Naive thymus-derived CD8-positive, alpha-beta T cell (primary cell): ENCODE data around the gene CHST15. TPM values are rescaled to one million over a fixed set of nuclear protein-coding genes. Genes with fewer than 3 reads are reported as not detected.
"Not testable (repeated sequence)": the region's sequence is repeated elsewhere in the genome, so short reads cannot be mapped to it uniquely, and the experiment has no call there.

ENCODE experiments used
- ATAC-seq, 2 donors: fragments of 150-1000 bp; cut with Tn5 transposase in 1 of 2; sonication (Bioruptor Pico), chemical (Tn5 transposase) in 1 of 2; 1 replicate in 1 of 2; 2 replicates in 1 of 2; pipeline ENCODE4 v1.10.0; 2021; ENCODE audit warnings: mild to moderate bottlenecking in 2 of 2, moderate library complexity in 2 of 2
- POLR2A ChIA-PET: fragments of 350-600 bp; sonication (Branson Sonifier 250); formaldehyde crosslinking; loops from one replicate; lab custom pipeline; 2021; ENCODE audit warnings: antibody characterized with exemption; lab: Charles Lee
- DNase-seq, 10 donors: peaks; one replicate each; pipeline versions ENCODE4 v3.0.0 to v3.0.0-alpha.2; 2020 to 2022
- H3K27ac Mint-ChIP-seq, 10 donors: one replicate each; pipeline ENCODE4 v1.8.0; 2020 to 2022; ENCODE audit warnings: mild to moderate bottlenecking in 10 of 10, mixed read lengths in 10 of 10, moderate library complexity in 4 of 10, inconsistent platforms in 1 of 10
- H3K27me3 Mint-ChIP-seq, 5 donors: one replicate each; pipeline ENCODE4 v1.8.0; 2021 to 2022; ENCODE audit warnings: mixed read lengths in 5 of 5
- H3K36me3 Mint-ChIP-seq, 3 donors: one replicate each; pipeline ENCODE4 v1.8.0; 2020 to 2022; ENCODE audit warnings: mixed read lengths in 3 of 3, mild to moderate bottlenecking in 2 of 3, inconsistent platforms in 1 of 3
- H3K4me1 Mint-ChIP-seq, 4 donors: one replicate each; pipeline ENCODE4 v1.8.0; 2021 to 2022; ENCODE audit warnings: mixed read lengths in 4 of 4
- H3K4me3 Mint-ChIP-seq, 10 donors: one replicate each; pipeline ENCODE4 v1.8.0; 2020 to 2022; ENCODE audit warnings: mild to moderate bottlenecking in 10 of 10, mixed read lengths in 10 of 10, moderate library complexity in 6 of 10, inconsistent platforms in 1 of 10
- H3K9me3 Mint-ChIP-seq, 9 donors: one replicate each; pipeline ENCODE4 v1.8.0; 2020 to 2022; ENCODE audit warnings: mixed read lengths in 9 of 9, mild to moderate bottlenecking in 3 of 9, inconsistent platforms in 1 of 9, moderate library complexity in 1 of 9
- polyA plus RNA-seq, 3 donors: library from polyadenylated mRNA; unstranded; fragments of 300-500 nt; fragmentation: Illumina TruSeq; gene quantifications; one replicate each; pipeline ENCODE4 v1.2.3, GENCODE V29; 2021
- total RNA-seq, 8 experiments: library from RNA in 2 of 8; stranded (reverse) in 2 of 8; gene quantifications; one replicate each; pipeline ENCODE4 v1.2.3 and lab custom pipeline; 2021 to 2026

The CHST15 gene
- total and polyA plus RNA-seq, 5 experiments from 2014 or later, result 0.05 to 2.4 (median 1.1) TPM; not detected in 1

DNA sequence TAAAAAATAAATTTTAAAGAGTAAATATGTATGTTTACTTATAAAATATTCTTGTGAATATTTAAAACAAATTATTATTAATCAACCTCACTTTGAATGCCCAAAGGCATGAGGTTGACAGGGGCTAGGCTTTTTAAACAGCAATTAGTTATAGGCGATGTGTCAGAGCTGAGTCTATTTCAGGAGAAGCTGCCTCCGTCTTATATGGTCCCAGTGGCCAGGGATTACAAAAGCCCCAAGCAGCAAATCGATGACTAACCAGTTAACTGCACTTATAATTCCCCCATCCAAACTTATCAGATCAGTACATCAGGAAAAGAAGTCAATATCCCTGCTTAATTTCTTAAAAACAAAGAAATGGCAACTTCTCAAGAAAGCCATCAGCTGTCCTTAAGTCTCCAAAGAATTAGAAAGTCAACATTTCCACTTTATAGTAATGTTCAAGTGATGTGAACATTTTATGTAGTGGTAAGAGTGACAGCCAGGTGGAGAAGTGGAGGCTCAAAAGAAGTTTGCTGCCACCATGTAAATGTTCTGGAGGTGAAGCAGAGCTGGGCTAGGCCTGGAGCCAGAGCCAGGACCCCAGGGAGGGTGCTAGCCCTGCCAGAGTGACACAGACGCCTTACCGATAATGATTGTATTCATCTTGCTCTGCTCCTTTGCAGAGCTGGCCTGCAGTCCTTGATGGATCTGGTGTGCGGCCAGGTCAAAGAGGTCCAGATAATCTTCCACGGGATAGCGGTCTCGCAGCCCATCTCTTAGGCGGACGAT is 51.5 kb downstream of the CHST15 start:
- ATAC-seq, result no peak
- POLR2A ChIA-PET, result no interaction called here
- H3K4me3 Mint-ChIP-seq, result no peak overlapping the region
- no peak overlapping the region for H3K27ac Mint-ChIP-seq
- H3K27me3 Mint-ChIP-seq, result peaks cover 0 to 13% (median 3%) of the 10 kb centered on the region in 5 donors
- H3K9me3 Mint-ChIP-seq, result peaks cover 0 to 26% (median 7%) of the 10 kb centered on the region in 9 donors
- DNase-seq, result peak in 1 of 10 donors; percentile 14
- H3K36me3 Mint-ChIP-seq, result no peaks in the 10 kb centered on the region
- peaks cover 0 to 34% (median 9%) of the 10 kb centered on the region in 4 donors for H3K4me1 Mint-ChIP-seq

GRCh38 chr10:124040451-124041188 is 52.8 kb downstream of the CHST15 start:
- Mint-ChIP-seq H3K9me3 (peaks cover 0 to 13% (median under 1%) of the 10 kb centered on the region in 9 donors), H3K27ac (no peak overlapping the region), H3K36me3 (no peaks in the 10 kb centered on the region), H3K4me3 (no peak overlapping the region), H3K27me3 (peaks cover 0 to 16% (median 4%) of the 10 kb centered on the region in 5 donors), H3K4me1 (peaks cover 6 to 36% (median 17%) of the 10 kb centered on the region in 4 donors)
- ATAC-seq (no peak), DNase-seq (no peak)
- POLR2A ChIA-PET, result no interaction called here

GRCh38 chr10:124039483-124040013 is 53.9 kb downstream of the CHST15 start:
- POLR2A ChIA-PET, result no interaction called here
- Mint-ChIP-seq H3K27ac (no peak overlapping the region), H3K27me3 (peaks cover 0 to 16% (median 4%) of the 10 kb centered on the region in 5 donors), H3K4me1 (peaks cover 9 to 37% (median 21%) of the 10 kb centered on the region in 4 donors), H3K4me3 (no peak overlapping the region), H3K9me3 (peaks cover 0 to 5% (median 0%) of the 10 kb centered on the region in 9 donors), H3K36me3 (no peaks in the 10 kb centered on the region)
- ATAC-seq, result no peak
- peak in 1 of 10 donors; percentile 16 for DNase-seq

- ATAC-seq (no peak), DNase-seq (peak in 1 of 10 donors; percentile 8)
- Mint-ChIP-seq H3K4me3 (no peak overlapping the region), H3K9me3 (no peaks in the 10 kb centered on the region), H3K36me3 (no peaks in the 10 kb centered on the region), H3K27ac (no peak overlapping the region), H3K27me3 (peaks cover 0 to 16% (median 4%) of the 10 kb centered on the region in 5 donors), H3K4me1 (peaks cover 9 to 33% (median 18%) of the 10 kb centered on the region in 4 donors)
- POLR2A ChIA-PET, result no interaction called here
Measured at GRCh38 chr10:124037784-124038183, 55.6 kb downstream of the CHST15 start.

GRCh38 chr10:124037286-124037685 is 56.1 kb downstream of the CHST15 start:
- no peak overlapping the region for H3K4me3 Mint-ChIP-seq
- ATAC-seq, result no peak
- POLR2A ChIA-PET, result no interaction called here
- no peaks in the 10 kb centered on the region for H3K9me3 Mint-ChIP-seq
- DNase-seq, result peak in 1 of 10 donors; percentile 2
- no peaks in the 10 kb centered on the region for H3K36me3 Mint-ChIP-seq
- no peak overlapping the region for H3K27ac Mint-ChIP-seq
- peaks cover 9 to 30% (median 14%) of the 10 kb centered on the region in 4 donors for H3K4me1 Mint-ChIP-seq
- peaks cover 0 to 11% (median 4%) of the 10 kb centered on the region in 5 donors for H3K27me3 Mint-ChIP-seq

DNA sequence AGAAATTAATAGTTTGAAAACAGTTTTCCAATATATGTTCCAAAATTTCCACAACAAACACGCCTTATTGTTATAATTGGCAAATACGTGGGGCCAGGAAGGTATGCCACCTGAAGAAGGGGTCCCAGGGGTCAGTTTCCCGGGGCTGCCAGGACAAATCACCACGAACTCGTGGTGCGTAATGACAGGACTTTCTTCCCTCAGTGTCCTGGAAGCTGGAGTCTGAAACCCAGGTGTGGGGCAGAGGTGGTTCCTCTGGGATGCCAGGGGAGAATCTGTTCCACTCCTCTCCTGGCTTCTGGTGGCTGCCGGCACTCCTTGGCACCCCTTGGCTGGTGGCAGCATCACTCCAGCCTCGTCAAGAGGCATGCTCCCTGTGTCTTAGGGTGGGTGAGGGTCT is 56.7 kb downstream of the CHST15 start:
- POLR2A ChIA-PET, result no interaction called here
- ATAC-seq, result no peak
- DNase-seq, result peak in 1 of 10 donors; percentile 47
- Mint-ChIP-seq H3K9me3 (no peaks in the 10 kb centered on the region), H3K36me3 (no peaks in the 10 kb centered on the region), H3K27ac (no peak overlapping the region), H3K27me3 (peaks cover 0 to 9% (median 3%) of the 10 kb centered on the region in 5 donors), H3K4me1 (peaks cover 9 to 24% (median 12%) of the 10 kb centered on the region in 4 donors), H3K4me3 (no peak overlapping the region)

DNA sequence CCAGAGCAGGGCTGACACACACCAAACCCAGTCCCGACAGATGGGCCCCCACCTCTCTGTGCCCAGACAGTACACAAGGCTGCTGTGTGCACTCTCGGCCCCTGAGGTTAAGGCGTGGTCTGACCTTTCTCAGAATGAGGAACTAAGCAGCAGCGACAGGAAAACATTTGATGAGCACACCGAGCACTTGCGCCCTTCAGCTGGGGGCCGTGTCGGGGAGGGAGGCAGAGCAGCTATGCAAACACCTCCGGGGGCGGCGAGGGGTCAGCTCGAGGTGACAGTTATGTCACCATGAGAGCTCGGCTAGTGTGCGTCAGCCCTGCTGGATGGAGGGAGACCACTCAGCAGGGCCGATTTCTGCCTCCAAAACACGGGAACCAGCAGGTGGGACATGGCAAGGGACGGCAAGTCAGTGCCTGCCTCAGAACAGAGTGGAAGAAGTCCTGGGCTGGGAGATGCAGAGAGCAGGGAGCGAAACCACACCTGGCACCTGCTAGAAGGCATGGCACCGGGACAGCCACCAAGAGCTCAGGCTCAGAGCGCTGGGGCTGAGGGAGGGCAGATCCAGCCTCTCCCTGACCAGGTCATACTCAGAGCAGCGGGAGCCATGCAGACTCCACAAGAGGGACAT is 57.4 kb downstream of the CHST15 start:
- Mint-ChIP-seq H3K9me3 (no peaks in the 10 kb centered on the region), H3K4me1 (peaks cover 9 to 24% (median 12%) of the 10 kb centered on the region in 4 donors), H3K27me3 (peaks cover 0 to 9% (median 3%) of the 10 kb centered on the region in 5 donors), H3K4me3 (peak overlapping the region in 8 of 10 donors; percentile 3 to 65 (median 38)), H3K36me3 (no peaks in the 10 kb centered on the region), H3K27ac (peak overlapping the region in 4 of 10 donors; percentile 60 to 78 (median 72))
- POLR2A ChIA-PET, result no interaction called here
- DNase-seq (peak in 4 of 10 donors; percentile 1 to 66 (median 27)), ATAC-seq (peak; percentile 36 to 84)

DNA sequence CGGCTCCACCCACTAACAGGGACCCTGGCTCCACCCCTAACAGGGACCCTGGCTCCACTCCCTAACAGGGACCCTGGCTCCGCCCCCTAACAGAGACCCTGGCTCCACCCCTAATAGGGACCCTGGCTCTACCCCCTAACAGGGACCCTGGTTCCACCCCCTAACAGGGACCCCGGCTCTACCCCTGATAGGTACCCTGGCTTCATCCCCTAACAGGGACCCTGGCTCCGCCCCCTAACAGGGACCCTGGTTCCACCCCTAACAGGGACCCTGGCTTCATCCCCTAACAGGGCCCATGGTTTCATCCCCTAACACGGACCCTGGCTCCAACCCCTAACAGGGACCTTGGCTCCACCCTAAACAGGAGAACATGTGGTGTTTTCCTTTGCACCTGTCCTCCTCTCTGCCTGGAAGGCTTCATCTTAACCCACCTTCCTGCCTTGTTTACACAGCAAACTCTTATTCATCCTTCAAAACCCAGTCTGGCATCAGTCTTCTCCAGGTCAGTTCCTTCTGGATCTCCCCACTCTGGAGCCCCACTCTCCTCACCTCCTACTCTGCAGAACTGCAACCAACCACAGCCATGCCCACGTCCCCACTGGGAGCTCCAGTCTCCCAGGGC is 58.0 kb downstream of the CHST15 start:
- peak overlapping the region in 3 of 10 donors; percentile 69 to 78 (median 76) for H3K27ac Mint-ChIP-seq
- peak in 1 of 2 donors; percentile 16 for ATAC-seq
- peaks cover 9 to 22% (median 12%) of the 10 kb centered on the region in 4 donors for H3K4me1 Mint-ChIP-seq
- peak in 1 of 10 donors; percentile 62 for DNase-seq
- H3K27me3 Mint-ChIP-seq, result peaks cover 0 to 9% (median 4%) of the 10 kb centered on the region in 5 donors
- no peaks in the 10 kb centered on the region for H3K36me3 Mint-ChIP-seq
- H3K4me3 Mint-ChIP-seq, result peak overlapping the region in 4 of 10 donors; percentile 3 to 65 (median 55)
- POLR2A ChIA-PET, result no interaction called here
- H3K9me3 Mint-ChIP-seq, result no peaks in the 10 kb centered on the region

- H3K4me3 Mint-ChIP-seq, ATAC-seq, H3K27ac Mint-ChIP-seq, POLR2A ChIA-PET, H3K36me3 Mint-ChIP-seq, H3K9me3 Mint-ChIP-seq: not testable (repeated sequence)
- Mint-ChIP-seq H3K4me1 (peaks cover 9 to 22% (median 12%) of the 10 kb centered on the region in 4 donors), H3K27me3 (peaks cover 0 to 13% (median 4%) of the 10 kb centered on the region in 5 donors)
- DNase-seq, result peak in 1 of 10 donors; percentile 48
Measured at GRCh38 chr10:124034576-124035305, 58.7 kb downstream of the CHST15 start.

GRCh38 chr10:124033887-124034218 is 59.5 kb downstream of the CHST15 start:
- H3K9me3 Mint-ChIP-seq, result no peaks in the 10 kb centered on the region
- no peaks in the 10 kb centered on the region for H3K36me3 Mint-ChIP-seq
- no peak overlapping the region for H3K4me3 Mint-ChIP-seq
- no peak overlapping the region for H3K27ac Mint-ChIP-seq
- peaks cover 9 to 22% (median 12%) of the 10 kb centered on the region in 4 donors for H3K4me1 Mint-ChIP-seq
- ATAC-seq, result no peak
- peak in 1 of 10 donors; percentile 44 for DNase-seq
- POLR2A ChIA-PET, result no interaction called here
- peaks cover 0 to 8% (median 4%) of the 10 kb centered on the region in 5 donors for H3K27me3 Mint-ChIP-seq
